Adrenal gland (tissue), 5 donors: ENCODE measurements around the gene MSANTD4.

Experiments used
- POLR2A ChIP-seq, 2 donors: fragments of 450-650 bp; IDR thresholded peaks; one replicate each; pipeline ENCODE4 v1.6.1; 2017; ENCODE audit warnings: antibody characterized with exemption in 2 of 2, mild to moderate bottlenecking in 2 of 2, moderate library complexity in 1 of 2
- TF ChIP-seq, protein P1 (sequence below), 6 experiments: fragments of 450-650 bp in 4 of 6; fragments of 200-600 bp in 2 of 6; sonication (generic) in 1 of 6; IDR thresholded peaks; 1 replicate in 5 of 6; 2 replicates in 1 of 6; pipeline versions ENCODE4 v1.5.1 to v1.8.0; 2016 to 2021; ENCODE audit warnings: antibody characterized with exemption in 6 of 6, mild to moderate bottlenecking in 2 of 6, moderate library complexity in 1 of 6
- donor health status: DM: no; HTN: no; CAD: no.

DNA sequence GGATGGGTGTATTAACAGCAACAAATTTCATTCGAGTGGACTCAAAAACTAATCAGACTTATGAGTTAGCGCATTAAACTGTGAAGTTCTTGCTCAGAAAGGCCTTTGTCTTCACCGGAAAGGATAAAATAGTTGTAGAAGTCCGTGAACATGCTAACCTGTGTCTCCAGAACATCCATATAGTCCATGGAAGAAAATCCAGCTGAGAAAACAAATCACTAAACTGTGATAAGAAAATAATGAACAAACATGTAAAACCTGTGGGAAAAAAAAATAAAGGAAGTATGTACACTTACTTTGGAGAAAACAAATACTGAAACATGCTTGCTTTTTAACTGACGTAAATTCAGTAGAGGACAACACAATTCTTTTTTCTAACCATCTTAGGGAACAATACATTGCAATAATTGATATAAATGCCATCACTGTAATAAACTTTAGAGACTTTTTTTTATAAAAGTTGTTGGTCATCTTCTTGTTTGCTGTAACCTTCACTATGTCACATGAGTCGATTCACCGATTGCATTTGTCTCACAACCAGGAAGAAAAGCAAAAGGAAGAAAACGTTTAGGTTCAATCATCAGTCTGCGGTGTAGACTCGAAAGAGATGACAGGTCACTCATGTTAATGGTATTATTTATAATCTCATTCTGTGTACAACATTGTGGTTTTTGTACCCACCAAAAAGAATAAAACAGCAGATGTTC lies 41.9 kb downstream of the MSANTD4 start:
- TF ChIP-seq, protein P1, sequence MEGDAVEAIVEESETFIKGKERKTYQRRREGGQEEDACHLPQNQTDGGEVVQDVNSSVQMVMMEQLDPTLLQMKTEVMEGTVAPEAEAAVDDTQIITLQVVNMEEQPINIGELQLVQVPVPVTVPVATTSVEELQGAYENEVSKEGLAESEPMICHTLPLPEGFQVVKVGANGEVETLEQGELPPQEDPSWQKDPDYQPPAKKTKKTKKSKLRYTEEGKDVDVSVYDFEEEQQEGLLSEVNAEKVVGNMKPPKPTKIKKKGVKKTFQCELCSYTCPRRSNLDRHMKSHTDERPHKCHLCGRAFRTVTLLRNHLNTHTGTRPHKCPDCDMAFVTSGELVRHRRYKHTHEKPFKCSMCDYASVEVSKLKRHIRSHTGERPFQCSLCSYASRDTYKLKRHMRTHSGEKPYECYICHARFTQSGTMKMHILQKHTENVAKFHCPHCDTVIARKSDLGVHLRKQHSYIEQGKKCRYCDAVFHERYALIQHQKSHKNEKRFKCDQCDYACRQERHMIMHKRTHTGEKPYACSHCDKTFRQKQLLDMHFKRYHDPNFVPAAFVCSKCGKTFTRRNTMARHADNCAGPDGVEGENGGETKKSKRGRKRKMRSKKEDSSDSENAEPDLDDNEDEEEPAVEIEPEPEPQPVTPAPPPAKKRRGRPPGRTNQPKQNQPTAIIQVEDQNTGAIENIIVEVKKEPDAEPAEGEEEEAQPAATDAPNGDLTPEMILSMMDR (IDR thresholded peaks at IDR 0.05), result no peak
- no peak for TF ChIP-seq POLR2A (IDR thresholded peaks at IDR 0.05)
